ENCODE measurements around the gene NRIP1.

DNA sequence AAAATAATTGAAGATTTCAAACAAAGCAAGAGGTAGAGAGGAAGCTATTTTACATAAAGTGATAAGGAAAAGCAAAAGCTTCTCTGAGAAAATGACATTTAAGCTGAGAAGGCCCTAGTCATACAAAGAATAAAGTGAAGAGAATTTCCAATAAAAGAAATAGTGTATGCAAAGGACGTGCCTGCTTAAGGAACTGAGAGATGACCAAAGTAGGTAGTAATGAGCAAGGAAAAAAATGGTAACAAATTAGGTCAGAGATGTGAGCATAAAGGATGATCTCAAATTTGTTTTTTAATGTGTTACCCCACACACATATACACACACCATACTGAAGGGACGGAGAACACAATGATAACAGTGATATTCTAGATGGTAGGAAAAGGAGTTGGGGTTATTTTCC lies 46.4 kb downstream of the NRIP1 start:
- TF ChIP-seq POLR2A (IDR thresholded peaks at IDR 0.05; ENCODE audit: low read depth, low read length) (no peak), POLR2AphosphoS5 (IDR thresholded peaks at IDR 0.05; ENCODE audit: low read depth, low read length) (no peak), TAF1 (IDR thresholded peaks at IDR 0.05; ENCODE audit: borderline replicate concordance, low read depth, low read length) (no peak)

Measured in GM12892 (cell line).